GM19351 (cell line): ENCODE measurements around the gene CFAP54.

Source experiments
- ATAC-seq: cut with Tn5 transposase; IDR thresholded peaks from one replicate; pipeline ENCODE4 v1.9.1; 2021; ENCODE audit warnings: mild to moderate bottlenecking, moderate library complexity; ENCODE audit not compliant: unreplicated experiment

Gene CFAP54

DNA sequence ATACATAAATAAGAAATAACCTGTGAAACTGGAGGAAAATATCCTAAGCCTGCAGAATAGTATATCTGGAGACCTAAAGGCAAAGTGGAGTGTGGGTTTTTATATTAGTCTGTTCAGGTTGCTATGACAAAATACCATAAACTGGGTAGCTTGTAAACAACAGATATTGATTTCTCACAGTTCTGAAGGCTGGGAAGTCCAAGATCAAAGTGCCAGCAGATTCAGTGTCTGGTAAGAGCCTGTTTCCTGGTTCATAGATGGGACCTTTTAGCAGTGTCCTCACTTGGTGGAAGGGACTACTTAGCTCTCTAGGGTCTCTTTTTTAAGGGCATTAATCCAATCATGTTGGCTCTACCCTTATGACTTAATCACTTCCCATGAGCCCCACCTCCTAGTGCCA lies 392.2 kb downstream of the CFAP54 start:
- ATAC-seq: no peak

GRCh38 chr12:96882862-96883261 lies 393.5 kb downstream of the CFAP54 start:
- ATAC-seq: no peak

GRCh38 chr12:96883571-96883970 lies 394.2 kb downstream of the CFAP54 start:
- ATAC-seq: no peak

DNA sequence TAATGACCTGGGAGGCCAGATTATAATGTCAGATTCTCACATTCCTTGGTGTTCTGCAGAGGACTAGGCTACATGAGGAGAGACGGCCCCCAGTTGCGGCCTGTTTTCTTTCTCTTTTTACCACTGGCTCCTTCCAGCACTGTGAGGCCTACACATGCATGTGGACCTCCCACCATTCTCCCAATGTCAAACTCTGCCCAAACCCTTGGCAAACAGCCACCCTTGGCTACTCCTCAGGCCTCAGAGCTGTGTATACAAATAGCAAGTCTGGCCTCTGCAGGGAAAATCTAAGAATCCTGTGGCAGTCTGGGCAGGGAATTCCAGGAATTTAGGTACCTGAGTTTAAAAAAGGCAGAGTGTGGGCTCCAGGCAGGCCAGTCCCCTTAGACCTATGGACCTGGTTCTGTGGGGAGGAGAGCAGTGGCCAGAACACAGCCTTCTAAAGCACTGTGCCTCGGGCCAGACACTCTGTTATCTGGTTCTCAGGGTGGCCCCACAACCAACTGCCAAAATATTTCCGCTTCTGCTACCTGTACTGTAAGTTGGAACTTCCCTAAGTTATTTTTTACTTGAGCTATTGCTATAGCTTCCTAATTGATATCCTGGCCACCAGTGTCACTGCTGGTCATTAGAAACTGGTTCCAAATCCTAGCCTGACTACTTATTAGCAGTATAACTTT lies 397.8 kb downstream of the CFAP54 start:
- ATAC-seq: no peak

DNA sequence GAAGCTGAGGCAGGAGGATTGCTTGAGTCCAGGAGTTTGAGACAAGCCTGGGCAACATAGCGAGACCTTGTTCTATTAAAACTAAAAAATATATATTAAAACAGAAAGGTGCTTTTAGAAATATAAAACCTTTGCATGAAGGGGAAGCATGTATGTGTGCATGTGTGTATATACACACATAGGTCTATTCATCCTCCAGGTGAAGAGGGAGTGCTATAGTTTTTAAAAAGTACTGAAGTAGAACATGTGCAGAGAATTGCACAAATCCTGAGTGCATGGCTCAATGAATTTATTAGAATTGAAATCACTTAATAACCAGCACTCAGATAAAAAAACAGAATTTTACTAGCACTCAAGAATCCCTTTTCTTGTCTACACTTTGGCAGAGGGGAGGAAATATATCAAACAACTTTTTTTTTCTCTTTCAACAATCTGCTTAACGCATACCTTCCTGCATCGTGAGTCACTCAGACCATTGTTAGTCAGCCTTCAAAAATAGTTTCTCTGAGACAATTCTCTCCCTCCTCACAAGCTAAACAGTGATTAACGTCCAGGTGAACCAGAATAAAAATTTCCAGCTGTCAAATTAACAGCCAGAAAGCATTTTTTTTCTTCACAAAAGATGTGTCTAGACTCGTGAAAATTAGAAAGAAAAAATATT lies 400.0 kb downstream of the CFAP54 start:
- ATAC-seq: no peak

DNA sequence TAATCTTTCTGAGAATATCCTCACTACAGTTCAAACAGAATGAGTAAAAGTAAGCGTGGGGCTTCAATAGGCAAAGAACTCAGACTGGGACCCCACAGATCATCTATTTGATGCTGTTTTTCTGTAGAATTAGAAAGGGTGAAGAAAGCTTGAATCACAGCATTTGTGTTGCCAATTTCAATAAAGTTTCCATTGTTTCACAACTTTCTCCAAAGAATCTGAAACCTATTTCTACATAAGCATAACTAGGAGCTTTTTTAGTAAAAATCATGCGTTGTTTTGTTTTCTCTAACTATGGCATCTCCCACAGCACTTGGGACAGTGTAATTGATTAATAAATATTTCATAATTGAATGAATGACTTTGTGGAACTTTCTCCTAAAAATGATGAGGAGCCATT lies 401.0 kb downstream of the CFAP54 start:
- no peak for ATAC-seq

GRCh38 chr12:96892104-96892503 lies 402.7 kb downstream of the CFAP54 start:
- ATAC-seq: no peak

DNA sequence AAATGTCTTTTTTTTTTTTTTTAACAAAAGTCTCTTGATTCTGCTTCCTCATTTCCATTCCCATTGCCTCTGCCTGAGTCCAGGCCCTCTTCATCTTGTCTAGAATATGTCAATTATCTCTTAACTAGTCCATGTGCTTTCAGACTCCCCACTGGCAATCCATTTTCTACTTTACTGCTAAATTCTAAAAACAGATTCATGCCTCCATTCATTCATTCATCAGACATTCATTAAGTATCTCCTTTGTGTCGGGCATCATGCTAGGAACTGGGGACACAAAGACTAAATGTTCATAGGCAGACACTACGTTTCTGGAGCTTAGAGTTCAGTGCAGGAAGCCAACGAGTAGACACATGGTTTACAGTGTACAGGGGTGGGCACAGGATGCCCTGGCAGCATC lies 408.0 kb downstream of the CFAP54 start:
- no peak for ATAC-seq

GRCh38 chr12:96901175-96901574 lies 411.8 kb downstream of the CFAP54 start:
- ATAC-seq: no peak

DNA sequence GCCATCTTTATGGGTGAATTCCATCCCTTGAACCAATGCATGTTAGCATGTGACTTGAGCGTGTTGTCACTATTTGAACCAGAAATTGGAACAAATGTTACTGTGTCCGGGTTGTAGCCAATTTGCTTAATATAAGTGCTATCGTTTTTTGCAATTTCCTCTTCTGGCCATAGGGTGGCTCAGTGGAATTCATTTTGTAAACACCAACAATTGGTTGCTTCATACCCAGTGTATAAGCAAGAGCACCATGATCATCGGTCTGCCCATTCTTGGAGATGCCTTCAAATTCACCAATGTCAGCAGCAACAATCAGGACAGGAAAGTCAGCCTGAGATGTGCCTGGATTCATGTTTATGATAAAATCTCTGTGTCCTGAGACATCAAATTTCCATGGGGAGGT lies 412.7 kb downstream of the CFAP54 start:
- peak; percentile 38 for ATAC-seq

GRCh38 chr12:96906498-96906848 lies 417.1 kb downstream of the CFAP54 start:
- ATAC-seq: no peak

- peak; percentile 87 for ATAC-seq
Measured at GRCh38 chr12:96906849-96907670, 417.7 kb downstream of the CFAP54 start, which contains the start of gene NEDD1. Gene NEDD1, plus strand, starts transcription at chr12:96907257. Its CDS starts 2,503 bp downstream, at chr12:96909760.

- peak; percentile 32 for ATAC-seq
Measured at GRCh38 chr12:96907671-96908422, 418.5 kb downstream of the CFAP54 start.

- no peak for ATAC-seq
Measured at GRCh38 chr12:96908423-96908675, 419.0 kb downstream of the CFAP54 start.

DNA sequence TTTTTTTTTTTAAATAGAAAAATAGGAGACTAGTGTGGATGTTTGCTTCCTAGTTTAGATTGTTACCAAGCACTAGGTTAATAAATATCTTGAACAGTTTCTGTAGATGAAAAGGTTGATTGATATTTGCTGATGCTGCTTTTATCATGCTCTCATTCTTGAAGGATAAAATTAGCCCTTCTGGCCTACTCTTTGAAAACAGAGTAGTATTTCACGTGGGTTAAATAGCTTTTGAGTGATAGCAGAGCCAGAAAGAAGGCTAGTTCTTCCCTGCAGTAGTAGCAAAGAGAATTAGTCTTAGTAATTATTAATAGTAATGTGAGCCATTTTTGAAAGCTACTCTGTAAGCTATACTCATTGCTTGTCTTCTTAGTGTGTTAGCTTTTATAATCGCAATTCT lies 422.9 kb downstream of the CFAP54 start:
- no peak for ATAC-seq

GRCh38 chr12:96912943-96913342 lies 423.6 kb downstream of the CFAP54 start:
- ATAC-seq: no peak

- ATAC-seq: no peak
Measured at GRCh38 chr12:96919510-96920210, 430.3 kb downstream of the CFAP54 start.
